Cardiac fibroblast (primary cell): ENCODE results near the gene PIK3AP1.

Source experiments
- DNase-seq, 2 donors: peaks; one replicate each; pipeline versions ENCODE4 v3.0.0 to v3.0.0-alpha.2; 2010; ENCODE audit warnings: low read depth in 2 of 2
- H3K4me3 ChIP-seq, 2 donors: replicated peaks in 1 of 2; 1 replicate in 1 of 2; 2 replicates in 1 of 2; pipeline ENCODE4 v1.5.1; 2011; ENCODE audit warnings: low read depth in 2 of 2, low read length in 2 of 2, mild to moderate bottlenecking in 2 of 2, moderate library complexity in 1 of 2
- CTCF ChIP-seq: IDR thresholded peaks from one replicate; pipeline ENCODE4 v1.5.1; 2011; ENCODE audit warnings: low read depth, mild to moderate bottlenecking, low read length, inconsistent platforms

Gene PIK3AP1

DNA sequence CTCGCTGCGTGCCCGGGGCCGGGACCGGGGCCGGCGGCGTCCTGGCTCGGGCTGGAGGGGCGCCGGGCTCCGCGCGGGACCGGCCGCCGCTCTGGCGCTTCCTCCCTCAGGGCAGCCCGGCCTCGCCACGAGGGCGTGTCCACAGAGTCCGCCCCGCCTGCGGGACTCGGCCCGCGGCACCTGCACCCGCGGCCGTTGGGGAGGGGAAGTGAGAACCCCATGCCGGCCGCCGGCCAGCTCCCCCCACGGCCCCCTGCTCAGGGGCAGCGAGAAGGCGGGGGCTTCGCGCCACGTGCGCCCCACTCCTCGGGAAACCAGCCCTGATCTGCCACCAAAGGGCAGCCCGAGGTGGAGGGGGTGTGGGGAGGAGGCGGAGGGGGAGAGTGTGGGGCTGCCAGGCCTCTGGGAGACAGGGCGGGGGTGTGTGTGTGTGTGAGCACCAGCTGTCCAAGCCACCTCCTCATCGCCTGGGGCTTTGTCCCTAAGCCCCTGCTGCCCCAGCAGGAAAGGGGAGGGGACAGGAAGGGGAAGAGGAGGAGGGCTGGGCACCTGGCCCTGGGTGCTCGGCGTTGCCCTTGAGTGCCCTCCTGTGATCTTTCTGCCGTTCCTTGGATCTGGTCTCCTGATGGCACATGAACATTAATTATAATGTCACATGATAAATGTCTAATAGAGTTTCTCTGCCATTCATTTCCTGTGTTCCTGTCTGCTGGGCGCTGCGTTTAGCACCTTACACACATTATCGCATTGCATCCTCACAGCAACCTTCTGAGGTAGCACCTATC, at the start of gene PIK3AP1:
Gene PIK3AP1, minus strand, starts transcription at position 93 of the 785 bp plus-strand sequence. CDS start 120 bp downstream, outside the sequence.
- no peak for DNase-seq
- no peak for TF ChIP-seq CTCF
- H3K4me3 ChIP-seq: peak within 1 kb of the TSS in 1 of 2 donors; percentile 7

- no peak for DNase-seq
- no peak overlapping the region for H3K4me3 ChIP-seq
- TF ChIP-seq CTCF: no peak
These were observed 47.8 kb upstream of the PIK3AP1 start for GRCh38 chr10:96768136-96768535.

- peak in 1 of 2 donors; percentile 22 for DNase-seq
- TF ChIP-seq CTCF: no peak
- no peak overlapping the region for H3K4me3 ChIP-seq
These were observed 47.3 kb upstream of the PIK3AP1 start for GRCh38 chr10:96767611-96768010.

- peak; percentile 90 for TF ChIP-seq CTCF
- peak; percentile 57 to 64 for DNase-seq
- no peak overlapping the region for H3K4me3 ChIP-seq
These were observed 45.3 kb upstream of the PIK3AP1 start for GRCh38 chr10:96765406-96766240.

- DNase-seq: no peak
- H3K4me3 ChIP-seq: no peak overlapping the region
- TF ChIP-seq CTCF: no peak
These were observed 44.2 kb upstream of the PIK3AP1 start for GRCh38 chr10:96764425-96765060.

GRCh38 chr10:96758423-96758822, 38.1 kb upstream of the PIK3AP1 start:
- DNase-seq: no peak
- TF ChIP-seq CTCF: no peak
- no peak overlapping the region for H3K4me3 ChIP-seq
